IMR-90 (cell line): ENCODE measurements around the gene STX16. TPM values are rescaled to one million over a fixed set of nuclear protein-coding genes. Genes with fewer than 3 reads are reported as not detected.

Experiments used
- ATAC-seq: fragments of 200-7000 bp; cut with Tn5 transposase; 2 replicates; pipeline ENCODE4 v1.9.1; 2020; ENCODE audit warnings: low read depth, mild to moderate bottlenecking, moderate library complexity
- BruUV-seq: library from RNA; stranded (reverse); fragments of 400-500 nt; replicated peaks from 2 replicates; lab custom pipeline; 2021; lab: Mats Ljungman, UMichigan
- CTCF ChIA-PET: fragments of 300-600 bp; formaldehyde crosslinking; extraction: SDS; loops from one replicate; lab custom pipeline; 2021; ENCODE audit warnings: antibody characterized with exemption; lab: Yijun Ruan, JAX
- POLR2A ChIA-PET: fragments of 300-600 bp; sonication (Branson Sonifier 250); formaldehyde crosslinking; loops from one replicate; lab custom pipeline; 2022; ENCODE audit warnings: antibody characterized with exemption; ENCODE audit not compliant: unreplicated experiment; lab: Charles Lee
- DNase-seq: peaks from one replicate; pipeline ENCODE4 v3.0.0; 2013
- H2AFZ ChIP-seq: replicated peaks from 2 replicates; pipeline ENCODE3; 2013; ENCODE audit warnings: low read length, mild to moderate bottlenecking; ENCODE audit not compliant: poor library complexity
- H2AK5ac ChIP-seq: 2 replicates; pipeline ENCODE4 v1.6.1; 2013; ENCODE audit warnings: low read depth, low read length, inconsistent platforms
- H2AK9ac ChIP-seq: replicated peaks from 2 replicates; pipeline ENCODE3; 2013; ENCODE audit warnings: mild to moderate bottlenecking, low read depth, low read length, moderate library complexity; ENCODE audit not compliant: poor library complexity
- H2BK120ac ChIP-seq: 2 replicates; pipeline ENCODE4 v1.6.1; 2013; ENCODE audit warnings: low read depth, low read length, inconsistent platforms
- H2BK15ac ChIP-seq: 3 replicates; pipeline ENCODE4 v1.6.1; 2013; ENCODE audit warnings: low read depth, low read length, inconsistent platforms
- H2BK20ac ChIP-seq: 2 replicates; pipeline ENCODE4 v1.6.1; 2013; ENCODE audit warnings: low read depth, mild to moderate bottlenecking, inconsistent platforms, low read length, moderate library complexity
- H2BK5ac ChIP-seq: 2 replicates; pipeline ENCODE4 v1.6.1; 2013; ENCODE audit warnings: mild to moderate bottlenecking, low read depth, low read length, inconsistent platforms; ENCODE audit not compliant: poor library complexity, severe bottlenecking
- H3K14ac ChIP-seq: replicated peaks from 2 replicates; pipeline ENCODE4 v1.6.1; 2013; ENCODE audit warnings: low read depth, low read length, inconsistent platforms
- H3K18ac ChIP-seq: 2 replicates; pipeline ENCODE4 v1.6.1; 2013; ENCODE audit warnings: low read depth, low read length, control low read depth
- H3K23ac ChIP-seq: 2 replicates; pipeline ENCODE4 v1.6.1; 2013; ENCODE audit warnings: low read depth, low read length, inconsistent platforms
- H3K27ac ChIP-seq: 2 replicates; pipeline ENCODE4 v1.5.1; 2013; ENCODE audit warnings: mild to moderate bottlenecking, control low read depth, low read length; ENCODE audit not compliant: insufficient read depth
- H3K27me3 ChIP-seq: 2 replicates; pipeline ENCODE4 v1.6.1; 2013; ENCODE audit warnings: low read length; ENCODE audit not compliant: control insufficient read depth, insufficient read depth
- H3K36me3 ChIP-seq: 2 replicates; pipeline ENCODE4 v1.6.1; 2013; ENCODE audit warnings: low read length, mixed read lengths; ENCODE audit not compliant: control insufficient read depth, insufficient read depth
- H3K4ac ChIP-seq: 2 replicates; pipeline ENCODE4 v1.6.1; 2013; ENCODE audit warnings: low read depth, low read length, inconsistent platforms
- H3K4me1 ChIP-seq: 2 replicates; pipeline ENCODE4 v1.6.1; 2013; ENCODE audit warnings: low read length, mixed read lengths; ENCODE audit not compliant: control insufficient read depth, insufficient read depth
- H3K4me2 ChIP-seq: 2 replicates; pipeline ENCODE4 v1.6.1; 2013; ENCODE audit warnings: low read depth, mild to moderate bottlenecking, control low read depth, low read length, moderate library complexity
- H3K4me3 ChIP-seq: 2 replicates; pipeline ENCODE4 v1.5.1; 2013; ENCODE audit warnings: low read depth, mild to moderate bottlenecking, control low read depth, low read length, moderate library complexity; ENCODE audit not compliant: insufficient read depth
- H3K56ac ChIP-seq: 2 replicates; pipeline ENCODE4 v1.6.1; 2013; ENCODE audit warnings: low read length, inconsistent platforms; ENCODE audit not compliant: insufficient read depth; ENCODE audit errors: extremely low read depth
- H3K79me1 ChIP-seq, 2 experiments: 2 replicates each; pipeline ENCODE4 v1.6.1; 2013; ENCODE audit warnings: low read length in 2 of 2, inconsistent platforms in 1 of 2, low read depth in 1 of 2
- H3K9ac ChIP-seq: 2 replicates; pipeline ENCODE4 v1.6.1; 2013; ENCODE audit warnings: low read depth, low read length, control low read depth
- H3K9me1 ChIP-seq: 2 replicates; pipeline ENCODE4 v1.6.1; 2013; ENCODE audit warnings: low read length, inconsistent platforms; ENCODE audit not compliant: insufficient read depth
- H3K9me3 ChIP-seq: 2 replicates; pipeline ENCODE4 v1.6.1; 2013; ENCODE audit warnings: low read length; ENCODE audit not compliant: control insufficient read depth, insufficient read depth
- H4K20me1 ChIP-seq: 2 replicates; pipeline ENCODE4 v1.6.1; 2013; ENCODE audit warnings: low read length, inconsistent platforms; ENCODE audit not compliant: insufficient read depth
- H4K5ac ChIP-seq: 2 replicates; pipeline ENCODE4 v1.6.1; 2013; ENCODE audit warnings: mild to moderate bottlenecking, low read depth, low read length, control low read depth
- H4K8ac ChIP-seq, 2 experiments: 2 replicates each; pipeline ENCODE4 v1.6.1; 2013; ENCODE audit warnings: low read depth in 2 of 2, low read length in 2 of 2, control low read depth in 1 of 2, inconsistent platforms in 1 of 2
- H4K91ac ChIP-seq: 2 replicates; pipeline ENCODE4 v1.6.1; 2013; ENCODE audit warnings: low read depth, low read length, inconsistent platforms; ENCODE audit not compliant: insufficient read depth
- CEBPB ChIP-seq: IDR thresholded peaks from 2 replicates; pipeline ENCODE4 v1.6.1; 2012; ENCODE audit warnings: low read depth, low read length, improper control_type of control experiment
- CHD1 ChIP-seq: IDR thresholded peaks from 2 replicates; pipeline ENCODE4 v1.6.1; 2012; ENCODE audit warnings: low read depth, low read length, improper control_type of control experiment
- ELK1 ChIP-seq: fragments of 150-350 bp; IDR thresholded peaks from 2 replicates; pipeline ENCODE4 v1.6.1; 2016; ENCODE audit warnings: low read depth, mild to moderate bottlenecking, low read length, moderate library complexity, borderline replicate concordance
- FOS ChIP-seq: fragments of 150-350 bp; IDR thresholded peaks from 2 replicates; pipeline ENCODE4 v1.6.1; 2016; ENCODE audit warnings: low read depth, low read length
- MAFK ChIP-seq: IDR thresholded peaks from 2 replicates; pipeline ENCODE4 v1.6.1; 2012; ENCODE audit warnings: low read depth, low read length, improper control_type of control experiment
- MAZ ChIP-seq: IDR thresholded peaks from 2 replicates; pipeline ENCODE4 v1.6.1; 2012; ENCODE audit warnings: low read depth, mild to moderate bottlenecking, low read length, improper control_type of control experiment, moderate library complexity, borderline replicate concordance
- MXI1 ChIP-seq: IDR thresholded peaks from 2 replicates; pipeline ENCODE4 v1.6.1; 2012; ENCODE audit warnings: low read depth, mild to moderate bottlenecking, low read length, moderate library complexity, borderline replicate concordance
- NFE2L2 ChIP-seq: fragments of 150-350 bp; IDR thresholded peaks from 2 replicates; pipeline ENCODE4 v1.6.1; 2016; ENCODE audit warnings: low read depth, mild to moderate bottlenecking, low read length
- SMC3 ChIP-seq: fragments of 150-350 bp; IDR thresholded peaks from 2 replicates; pipeline ENCODE4 v1.6.1; 2016; ENCODE audit warnings: low read depth, mild to moderate bottlenecking, antibody characterized with exemption, low read length, moderate library complexity
- WGBS, 2 experiments: methylation state at CpG; one replicate each; pipeline versions ENCODE4 v1.1.5 to v1.1.7; 2013; ENCODE audit warnings: missing lambda C conversion rate in 2 of 2; ENCODE audit not compliant: insufficient read length in 1 of 2; ENCODE audit errors: extremely low coverage in 2 of 2; 5-methylcytosine and 5-hydroxymethylcytosine counted together
- dilution Hi-C: fragments of 300-500 bp; cut with HindIII; formaldehyde crosslinking; loops from one replicate; pipeline ENCODE4 v1.14.3; 2018; ENCODE audit warnings: low sequenced_read_pairs; ENCODE audit not compliant: unreplicated experiment
- in situ Hi-C: fragments of 300-500 bp; cut with MboI; formaldehyde crosslinking; loops from 3 replicates; pipeline ENCODE4 v1.14.3; 2019; ENCODE audit warnings: low sequenced_read_pairs, inconsistent platforms, mixed read lengths
- intact Hi-C: fragments of 100-400 bp; cut with micrococcal nuclease; formaldehyde crosslinking; loops from 2 replicates; pipeline ENCODE4 v1.10.0; 2022
- polyA plus RNA-seq, 3 experiments: library from polyadenylated mRNA; depleted of rRNA; stranded (reverse); fragments of >200 nt; gene quantifications; 2 replicates each; pipeline ENCODE4 v1.2.3, GENCODE V29; 2012; ENCODE audit warnings: low replicate concordance in 1 of 3
- total RNA-seq: library from RNA; depleted of rRNA; stranded (reverse); fragments of >200 nt; gene quantifications from 2 replicates; pipeline ENCODE4 v1.2.3, GENCODE V29; 2012
- TF ChIP-seq, protein P1 (sequence below): fragments of 150-350 bp; IDR thresholded peaks from 2 replicates; pipeline ENCODE4 v1.6.1; 2017; ENCODE audit warnings: mild to moderate bottlenecking, antibody characterized with exemption, low read length, low read depth

STX16 gene
- total and polyA plus RNA-seq, 2 of the 4 experiments (the other 2 are of a cell fraction) = 26.9 to 58.2 TPM

GRCh38 chr20:58660855-58661597 lies 9.9 kb downstream of the STX16 start:
- Histone ChIP-seq H3K79me1 (peaks cover 31 to 59% of the 10 kb centered on the region in 2 experiments), H3K36me3 (peaks cover 17% of the 10 kb centered on the region), H3K9me3 (no peaks in the 10 kb centered on the region), H3K56ac (no peak overlapping the region), H4K91ac (no peak overlapping the region), H3K23ac (no peak overlapping the region), H2BK20ac (no peak overlapping the region), H3K4me3 (no peak overlapping the region), H3K27me3 (no peaks in the 10 kb centered on the region), H4K20me1 (peaks cover 45% of the 10 kb centered on the region), H3K4me1 (peaks cover 2% of the 10 kb centered on the region), H2BK120ac (no peak overlapping the region), H3K4me2 (no peak overlapping the region), H3K27ac (no peak overlapping the region), H4K8ac (no peak overlapping the region), H3K9me1 (peaks cover 13% of the 10 kb centered on the region), H2AK5ac (no peak overlapping the region), H3K4ac (no peak overlapping the region), H3K14ac (no peak overlapping the region), H3K9ac (no peak overlapping the region), H3K18ac (no peak overlapping the region), H2AFZ (no peak overlapping the region), H4K5ac (no peak overlapping the region), H2BK5ac (no peak overlapping the region), H2BK15ac (no peak overlapping the region), H2AK9ac (no peak overlapping the region)
- dilution Hi-C loops = loop anchor here (25.0 kb wide), 1 partner anchor 424 kb away; the partner anchor contains the start of gene ANKRD60
- ChIA-PET CTCF (no interaction called here), POLR2A (no interaction called here)
- no peak for ATAC-seq
- intact Hi-C loops = no loop called here
- no TSS peak for BruUV-seq
- TF ChIP-seq ELK1 = no peak
- TF ChIP-seq FOS = no peak
- no peak for TF ChIP-seq SMC3
- TF ChIP-seq, protein P1, sequence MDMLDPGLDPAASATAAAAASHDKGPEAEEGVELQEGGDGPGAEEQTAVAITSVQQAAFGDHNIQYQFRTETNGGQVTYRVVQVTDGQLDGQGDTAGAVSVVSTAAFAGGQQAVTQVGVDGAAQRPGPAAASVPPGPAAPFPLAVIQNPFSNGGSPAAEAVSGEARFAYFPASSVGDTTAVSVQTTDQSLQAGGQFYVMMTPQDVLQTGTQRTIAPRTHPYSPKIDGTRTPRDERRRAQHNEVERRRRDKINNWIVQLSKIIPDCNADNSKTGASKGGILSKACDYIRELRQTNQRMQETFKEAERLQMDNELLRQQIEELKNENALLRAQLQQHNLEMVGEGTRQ = no peak
- TF ChIP-seq NFE2L2 = no peak
- no peak for TF ChIP-seq MXI1
- no peak for TF ChIP-seq MAZ
- TF ChIP-seq CEBPB = no peak
- TF ChIP-seq MAFK = no peak
- TF ChIP-seq CHD1 = no peak
- in situ Hi-C loops = no loop called here
- no peak for DNase-seq
- WGBS, 2 experiments = 89% methylated on average over 6 of the region's 14 CpGs; no CpG with 5 or more reads in 1 of the 2 experiments
